Smooth muscle cell of trachea (primary cell): ENCODE measurements around the gene SLC5A3. TPM values are rescaled to one million over a fixed set of nuclear protein-coding genes. Genes with fewer than 3 reads are reported as not detected.

Experiments
- total RNA-seq: library from RNA; depleted of rRNA; stranded (reverse); fragments of >200 nt; gene quantifications from 2 replicates; pipeline ENCODE4 v1.2.1, GENCODE V29; 2014

The SLC5A3 gene
- 20.5 and 23.0 TPM in 2 replicates for total RNA-seq

GRCh38 chr21:34073032-34073748 is at the start of gene SLC5A3, which contains the start of gene MRPS6:
Gene SLC5A3, plus strand, starts transcription at chr21:34073578. Its CDS starts 21,621 bp downstream, at chr21:34095199.
Gene MRPS6, plus strand, starts transcription at chr21:34073578. Its CDS starts 123 bp downstream, at chr21:34073701.

Other genes with a start within 250 kb of the SLC5A3 start
- gene ATP5PO, start 157.8 kb upstream of the SLC5A3 start, total RNA-seq, result 115 and 257 TPM in 2 replicates
- 12.6 and 27.8 TPM in 2 replicates for gene MRPS6, start within 50 bp of the SLC5A3 start, total RNA-seq